B cell (primary cell): ENCODE results near the gene TCAP. TPM values are rescaled to one million over a fixed set of nuclear protein-coding genes. Genes with fewer than 3 reads are reported as not detected.

Experiments
- ATAC-seq: fragments of 200-7000 bp; cut with Tn5 transposase; one replicate; pipeline ENCODE4 v1.10.0; 2021; ENCODE audit warnings: low read depth, mild to moderate bottlenecking, moderate number of reproducible peaks, moderate library complexity
- CTCF ChIA-PET: fragments of 350-600 bp; sonication (Branson Sonifier 250); formaldehyde crosslinking; loops from one replicate; lab custom pipeline; 2021; ENCODE audit warnings: antibody characterized with exemption, inconsistent platforms; lab: Charles Lee
- POLR2A ChIA-PET: fragments of 350-600 bp; sonication (Branson Sonifier 250); formaldehyde crosslinking; loops from one replicate; lab custom pipeline; 2021; ENCODE audit warnings: antibody characterized with exemption; lab: Charles Lee
- DNase-seq: peaks from one replicate; pipeline ENCODE4 v3.0.0; 2013
- H2AFZ ChIP-seq: 2 replicates; pipeline ENCODE4 v1.6.1; 2012; ENCODE audit warnings: mild to moderate bottlenecking, low read depth, low read length; ENCODE audit not compliant: insufficient read depth, poor library complexity, severe bottlenecking
- H3K27ac ChIP-seq, 2 donors: 1 replicate in 1 of 2; 2 replicates in 1 of 2; pipeline ENCODE4 v1.5.1; 2012 to 2013; ENCODE audit warnings: low read length in 2 of 2, mild to moderate bottlenecking in 2 of 2, moderate library complexity in 1 of 2
- H3K27me3 ChIP-seq, 4 experiments: fragments of 200-600 bp in 1 of 4; sonication (generic) in 1 of 4; replicated peaks in 1 of 4; 1 replicate in 2 of 4; 2 replicates in 2 of 4; pipeline versions ENCODE4 v1.6.1 to v1.7.0; 2013 to 2016; ENCODE audit warnings: low read length in 3 of 4, mild to moderate bottlenecking in 2 of 4, mixed read lengths in 1 of 4, moderate library complexity in 1 of 4; ENCODE audit not compliant: insufficient read depth in 4 of 4, control insufficient read depth in 3 of 4; ENCODE audit errors: control extremely low read depth in 1 of 4
- H3K36me3 ChIP-seq, 2 experiments: replicated peaks in 1 of 2; 1 replicate in 1 of 2; 2 replicates in 1 of 2; pipeline versions ENCODE4 v1.6.1 to v1.7.1; 2013; ENCODE audit warnings: low read length in 1 of 2; ENCODE audit not compliant: insufficient read depth in 2 of 2, control insufficient read depth in 1 of 2; ENCODE audit errors: control extremely low read depth in 1 of 2, extremely low read depth in 1 of 2
- H3K4me1 ChIP-seq, 2 donors: fragments of 200-600 bp in 1 of 2; sonication (generic) in 1 of 2; 1 replicate in 1 of 2; 2 replicates in 1 of 2; pipeline versions ENCODE4 v1.5.1 to v1.6.1; 2013 to 2017; ENCODE audit warnings: low read length in 2 of 2; ENCODE audit not compliant: control insufficient read depth in 2 of 2, insufficient read depth in 2 of 2
- H3K4me2 ChIP-seq: replicated peaks from 2 replicates; pipeline ENCODE3; 2012; ENCODE audit warnings: mild to moderate bottlenecking, low read depth, low read length; ENCODE audit not compliant: poor library complexity, severe bottlenecking
- H3K4me3 ChIP-seq, 5 experiments: fragments of 200-600 bp in 1 of 5; sonication (generic) in 1 of 5; 1 replicate in 3 of 5; 2 replicates in 2 of 5; pipeline versions ENCODE4 v1.5.1 to v1.7.0; 2011 to 2016; ENCODE audit warnings: low read length in 4 of 5, mild to moderate bottlenecking in 4 of 5, low read depth in 2 of 5, control low read depth in 1 of 5, moderate library complexity in 1 of 5; ENCODE audit not compliant: insufficient read depth in 1 of 5; ENCODE audit errors: control extremely low read depth in 1 of 5, extremely low read depth in 1 of 5
- H3K79me2 ChIP-seq: fragments of 200-600 bp; sonication (generic); one replicate; pipeline ENCODE4 v1.6.0; 2016; ENCODE audit warnings: low read length; ENCODE audit not compliant: control insufficient read depth, insufficient read depth
- H3K9ac ChIP-seq: fragments of 200-600 bp; sonication (generic); 2 replicates; pipeline ENCODE4 v1.6.1; 2017; ENCODE audit warnings: mild to moderate bottlenecking, low read length, moderate library complexity
- H3K9me3 ChIP-seq, 3 donors: one replicate each; pipeline versions ENCODE4 v1.6.1 to v1.7.1; 2013; ENCODE audit warnings: low read length in 2 of 3; ENCODE audit not compliant: control insufficient read depth in 2 of 3, insufficient read depth in 1 of 3; ENCODE audit errors: control extremely low read depth in 1 of 3
- H4K20me1 ChIP-seq: 2 replicates; pipeline ENCODE4 v1.6.0; 2012; ENCODE audit warnings: mild to moderate bottlenecking, low read length; ENCODE audit not compliant: insufficient read depth, control insufficient read depth, poor library complexity, severe bottlenecking
- H3K27ac Mint-ChIP-seq: one replicate; pipeline ENCODE4 v1.8.0; 2021; ENCODE audit warnings: mixed read lengths
- H3K27me3 Mint-ChIP-seq: one replicate; pipeline ENCODE4 v1.8.0; 2021; ENCODE audit warnings: mixed read lengths
- H3K4me1 Mint-ChIP-seq: one replicate; pipeline ENCODE4 v1.8.0; 2021; ENCODE audit warnings: mixed read lengths
- H3K4me3 Mint-ChIP-seq: one replicate; pipeline ENCODE4 v1.8.0; 2021; ENCODE audit warnings: mixed read lengths
- H3K9me3 Mint-ChIP-seq: one replicate; pipeline ENCODE4 v1.8.0; 2022; ENCODE audit warnings: mixed read lengths; ENCODE audit not compliant: insufficient read depth
- EZH2 ChIP-seq: IDR thresholded peaks from 2 replicates; pipeline ENCODE4 v1.6.1; 2012; ENCODE audit warnings: borderline replicate concordance, low read depth, mild to moderate bottlenecking, moderate library complexity, low read length; ENCODE audit not compliant: insufficient read depth, poor library complexity, severe bottlenecking
- WGBS: methylation state at CpG from one replicate; pipeline ENCODE4 v1.1.5; 2013; ENCODE audit warnings: missing lambda C conversion rate; ENCODE audit not compliant: insufficient coverage; 5-methylcytosine and 5-hydroxymethylcytosine counted together
- intact Hi-C: fragments of 100-400 bp; cut with micrococcal nuclease; formaldehyde crosslinking; loops from one replicate; pipeline ENCODE4 v1.10.0; 2022
- polyA plus RNA-seq: library from polyadenylated mRNA; depleted of rRNA; stranded (reverse); fragments of >200 nt; gene quantifications from 2 replicates; pipeline ENCODE4 v1.2.3, GENCODE V29; 2012
- total RNA-seq, 2 donors: library from RNA; stranded (reverse); fragments of 120-200 nt in 1 of 2; gene quantifications; 1 replicate in 1 of 2; 2 replicates in 1 of 2; pipeline versions ENCODE4 v1.2.3 to v1.2.4, GENCODE V29; 2013 to 2022
- TF ChIP-seq, protein P1 (sequence below): fragments of 200-600 bp; IDR thresholded peaks from one replicate; pipeline ENCODE4 v1.8.0; 2022; ENCODE audit warnings: antibody characterized with exemption, mild to moderate bottlenecking

Gene TCAP
- total and polyA plus RNA-seq, 2 donors (not counting 1 experiment from before 2014, with no cell fraction given) = 3.8 to 5.1 TPM

DNA sequence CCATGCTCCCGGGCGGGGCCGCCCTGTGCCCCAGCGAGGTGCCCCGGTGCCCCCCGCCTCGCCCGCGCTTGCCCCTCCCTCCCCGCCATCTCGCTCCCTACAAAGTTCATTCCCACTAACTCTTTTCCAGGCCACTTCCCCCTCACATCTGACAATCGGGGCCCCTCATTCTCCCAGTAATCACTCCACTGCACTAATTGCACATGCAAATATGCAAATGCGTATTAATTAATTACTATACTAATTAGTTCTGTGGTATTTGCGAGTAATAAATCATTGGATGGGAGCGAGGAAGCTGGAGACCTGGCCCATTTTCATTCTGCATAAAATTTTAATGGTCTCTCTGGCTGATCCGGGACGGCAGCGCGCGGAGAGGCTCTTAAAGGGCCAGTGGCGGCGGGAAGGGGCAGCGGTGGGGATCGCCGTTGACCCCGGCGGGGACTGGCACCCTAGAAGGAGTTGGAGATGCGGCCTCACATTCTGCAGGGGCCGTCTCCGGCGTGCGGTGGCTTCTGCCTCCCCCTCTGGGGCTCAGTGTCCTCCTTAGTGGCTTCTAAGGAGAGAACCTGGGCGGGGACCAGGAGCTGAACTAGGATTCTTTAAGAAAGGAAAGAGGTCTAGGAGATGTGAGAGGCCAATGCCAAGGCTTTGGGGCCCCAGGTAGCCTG, 46.8 kb upstream of the TCAP start:
- ChIA-PET CTCF (interaction anchor here (0.6 to 13.0 kb wide), 7 partner anchors 13 to 113 kb away, joined by 3 to 262 read pairs (median 52); partner anchors contain the start of genes MIEN1, PNMT and TCAP), POLR2A (interaction anchor here (1.0 to 1.8 kb wide), 2 partner anchors 13 to 67 kb away, joined by 3 read pairs; no protein-coding TSS in a partner anchor)
- H3K79me2 ChIP-seq = no peaks in the 10 kb centered on the region
- H3K4me1 Mint-ChIP-seq = peaks cover 25% of the 10 kb centered on the region
- no peak overlapping the region for H3K27ac ChIP-seq
- intact Hi-C loops = no loop called here
- H2AFZ ChIP-seq = peak overlapping the region; percentile 75
- no peaks in the 10 kb centered on the region for H3K9me3 ChIP-seq
- peaks cover 0 to 12% (median 0%) of the 10 kb centered on the region in 4 experiments for H3K27me3 ChIP-seq
- H3K9ac ChIP-seq = peak overlapping the region; percentile 67
- peaks cover 19 to 40% of the 10 kb centered on the region in 2 donors for H3K4me1 ChIP-seq
- peak overlapping the region; percentile 97 for H3K4me2 ChIP-seq
- ATAC-seq = no peak
- no peaks in the 10 kb centered on the region for H4K20me1 ChIP-seq
- 7% methylated on average over 20 of the region's 33 CpGs for WGBS
- TF ChIP-seq EZH2 = no peak
- TF ChIP-seq, protein P1, sequence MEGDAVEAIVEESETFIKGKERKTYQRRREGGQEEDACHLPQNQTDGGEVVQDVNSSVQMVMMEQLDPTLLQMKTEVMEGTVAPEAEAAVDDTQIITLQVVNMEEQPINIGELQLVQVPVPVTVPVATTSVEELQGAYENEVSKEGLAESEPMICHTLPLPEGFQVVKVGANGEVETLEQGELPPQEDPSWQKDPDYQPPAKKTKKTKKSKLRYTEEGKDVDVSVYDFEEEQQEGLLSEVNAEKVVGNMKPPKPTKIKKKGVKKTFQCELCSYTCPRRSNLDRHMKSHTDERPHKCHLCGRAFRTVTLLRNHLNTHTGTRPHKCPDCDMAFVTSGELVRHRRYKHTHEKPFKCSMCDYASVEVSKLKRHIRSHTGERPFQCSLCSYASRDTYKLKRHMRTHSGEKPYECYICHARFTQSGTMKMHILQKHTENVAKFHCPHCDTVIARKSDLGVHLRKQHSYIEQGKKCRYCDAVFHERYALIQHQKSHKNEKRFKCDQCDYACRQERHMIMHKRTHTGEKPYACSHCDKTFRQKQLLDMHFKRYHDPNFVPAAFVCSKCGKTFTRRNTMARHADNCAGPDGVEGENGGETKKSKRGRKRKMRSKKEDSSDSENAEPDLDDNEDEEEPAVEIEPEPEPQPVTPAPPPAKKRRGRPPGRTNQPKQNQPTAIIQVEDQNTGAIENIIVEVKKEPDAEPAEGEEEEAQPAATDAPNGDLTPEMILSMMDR = no peak
- H3K9me3 Mint-ChIP-seq = no peaks in the 10 kb centered on the region
- peak overlapping the region in 4 of 5 experiments; percentile 45 to 73 (median 56) for H3K4me3 ChIP-seq
- DNase-seq = no peak
- peak overlapping the region; percentile 88 for H3K4me3 Mint-ChIP-seq
- no peak overlapping the region for H3K27ac Mint-ChIP-seq
- no peaks in the 10 kb centered on the region for H3K36me3 ChIP-seq
- H3K27me3 Mint-ChIP-seq = peaks cover 8% of the 10 kb centered on the region
